ENCODE measurements around the gene GBE1. TPM values are rescaled to one million over a fixed set of nuclear protein-coding genes. Genes with fewer than 3 reads are reported as not detected.

The GBE1 gene
- total RNA-seq, 2 donors from 2014 or later = 15.0 to 26.7 TPM

- H3K9me3 ChIP-seq = no peaks in the 10 kb centered on the region
- DNase-seq = no peak
- H3K27ac ChIP-seq = no peak overlapping the region
- intact Hi-C loops (cut with DNase I) = no loop called here
- TF ChIP-seq CTCF (IDR thresholded peaks at IDR 0.05) = no peak
- no peaks in the 10 kb centered on the region for H3K36me3 ChIP-seq
- H3K27me3 ChIP-seq = no peaks in the 10 kb centered on the region
- H3K9ac ChIP-seq (ENCODE audit: low read depth in 2 of 2, low read length in 2 of 2) = no peak overlapping the region
- no peaks in the 10 kb centered on the region for H3K4me1 ChIP-seq
- no peak overlapping the region for H3K4me3 ChIP-seq
Measured at GRCh38 chr3:81558106-81558505, 203.3 kb downstream of the GBE1 start.

DNA sequence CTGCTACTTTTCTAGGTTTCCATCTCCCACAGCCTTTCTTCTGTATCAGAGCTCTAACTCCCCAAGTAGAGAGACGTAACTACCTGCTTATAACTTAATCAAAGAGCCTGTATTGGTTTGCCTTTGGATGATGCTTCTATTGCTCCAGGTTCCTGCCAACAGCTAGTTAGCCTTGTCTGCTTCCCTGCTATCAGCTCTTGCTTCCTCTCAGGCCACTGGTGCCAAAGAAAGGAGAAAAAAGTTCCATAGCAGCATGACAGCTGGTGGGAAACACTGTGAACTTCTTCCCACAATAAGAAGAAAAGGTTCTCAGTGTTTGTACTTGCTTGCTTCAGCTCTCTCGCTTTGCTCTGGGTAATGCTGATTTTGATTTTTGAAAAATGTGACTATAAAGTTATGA is 206.6 kb downstream of the GBE1 start:
- Histone ChIP-seq H3K36me3 (no peaks in the 10 kb centered on the region), H3K27ac (no peak overlapping the region), H3K4me3 (no peak overlapping the region), H3K9me3 (no peaks in the 10 kb centered on the region), H3K9ac (ENCODE audit: low read depth in 2 of 2, low read length in 2 of 2) (no peak overlapping the region), H3K4me1 (no peaks in the 10 kb centered on the region), H3K27me3 (no peaks in the 10 kb centered on the region)
- no peak for DNase-seq
- no peak for TF ChIP-seq CTCF (IDR thresholded peaks at IDR 0.05)
- intact Hi-C loops (cut with DNase I) = no loop called here

- no peaks in the 10 kb centered on the region for H3K27me3 ChIP-seq
- TF ChIP-seq CTCF (IDR thresholded peaks at IDR 0.05) = no peak
- H3K27ac ChIP-seq = no peak overlapping the region
- intact Hi-C loops (cut with DNase I) = no loop called here
- H3K9ac ChIP-seq (ENCODE audit: low read depth in 2 of 2, low read length in 2 of 2) = no peak overlapping the region
- DNase-seq = no peak
- H3K4me1 ChIP-seq = no peaks in the 10 kb centered on the region
- H3K4me3 ChIP-seq = no peak overlapping the region
- H3K9me3 ChIP-seq = no peaks in the 10 kb centered on the region
- H3K36me3 ChIP-seq = no peaks in the 10 kb centered on the region
Measured at GRCh38 chr3:81554388-81554787, 207.1 kb downstream of the GBE1 start.

DNA sequence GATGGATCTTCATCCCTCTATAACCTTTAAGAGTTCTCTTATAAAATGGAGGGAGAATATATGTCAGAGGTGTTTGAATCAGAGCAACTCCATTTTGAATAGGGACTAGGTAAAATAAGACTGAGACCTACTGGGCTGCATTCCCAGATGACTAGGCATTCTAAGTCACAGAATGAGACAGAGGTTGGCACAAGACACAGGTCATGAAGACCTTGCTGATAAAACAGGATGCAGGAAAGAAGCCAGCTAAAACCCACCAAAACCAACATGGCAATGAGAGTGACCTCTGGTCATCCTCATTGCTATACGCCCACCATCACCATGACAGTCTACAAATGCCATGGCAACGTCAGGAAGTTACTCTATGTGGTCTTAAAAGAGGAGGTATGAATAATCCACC is 211.0 kb downstream of the GBE1 start:
- intact Hi-C loops (cut with DNase I) = no loop called here
- Histone ChIP-seq H3K27me3 (no peaks in the 10 kb centered on the region), H3K4me1 (no peaks in the 10 kb centered on the region), H3K27ac (no peak overlapping the region), H3K9ac (ENCODE audit: low read depth in 2 of 2, low read length in 2 of 2) (no peak overlapping the region), H3K9me3 (no peaks in the 10 kb centered on the region), H3K4me3 (no peak overlapping the region), H3K36me3 (no peaks in the 10 kb centered on the region)
- no peak for TF ChIP-seq CTCF (IDR thresholded peaks at IDR 0.05)
- DNase-seq = no peak

DNA sequence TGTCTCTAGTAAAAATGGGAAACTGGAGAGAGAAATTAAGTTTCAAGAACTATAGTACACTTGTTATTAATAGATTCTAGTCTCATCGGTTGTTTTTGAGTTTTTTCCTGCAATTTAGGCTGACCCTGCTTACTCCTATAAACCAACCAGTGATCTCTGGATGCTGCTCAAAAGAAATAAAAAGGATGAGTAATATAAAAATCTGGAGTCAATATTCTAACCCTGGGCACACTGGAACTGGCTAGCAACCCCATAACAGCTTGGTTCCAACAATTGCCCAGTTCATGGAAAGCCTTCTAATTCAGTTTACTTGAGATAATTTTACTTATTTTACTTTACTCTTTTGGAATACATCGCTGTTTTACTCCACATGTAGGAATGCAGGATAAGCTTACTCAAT is 211.6 kb downstream of the GBE1 start:
- TF ChIP-seq CTCF (IDR thresholded peaks at IDR 0.05) = no peak

DNA sequence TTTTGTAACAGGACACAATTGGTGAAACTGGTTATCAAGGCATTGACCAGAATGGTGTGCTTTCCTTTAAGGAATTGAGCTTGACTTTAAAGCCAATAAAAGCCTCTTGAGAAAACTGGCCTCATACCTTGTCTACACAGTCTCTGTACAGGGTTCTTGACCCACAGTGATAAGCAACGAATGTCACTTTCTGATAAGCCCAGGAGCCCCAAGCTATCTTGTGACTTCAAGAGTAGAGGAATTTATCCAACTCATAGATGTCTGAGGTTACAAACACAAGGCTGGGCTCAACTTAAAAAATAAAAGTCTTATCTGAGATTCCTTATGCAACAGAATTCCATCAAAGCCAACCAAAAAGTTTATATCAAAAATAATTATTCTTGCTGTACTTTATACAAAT is 212.1 kb downstream of the GBE1 start:
- no peak overlapping the region for H3K4me3 ChIP-seq
- no peaks in the 10 kb centered on the region for H3K36me3 ChIP-seq
- intact Hi-C loops (cut with DNase I) = no loop called here
- TF ChIP-seq CTCF (IDR thresholded peaks at IDR 0.05) = no peak
- no peaks in the 10 kb centered on the region for H3K27me3 ChIP-seq
- no peaks in the 10 kb centered on the region for H3K9me3 ChIP-seq
- H3K27ac ChIP-seq = no peak overlapping the region
- no peak for DNase-seq
- no peak overlapping the region for H3K9ac ChIP-seq (ENCODE audit: low read depth in 2 of 2, low read length in 2 of 2)
- H3K4me1 ChIP-seq = no peaks in the 10 kb centered on the region

More for the DNA sequence above, 211.6 kb downstream of the GBE1 start:
- no peaks in the 10 kb centered on the region for H3K9me3 ChIP-seq
- no peak overlapping the region for H3K4me3 ChIP-seq
- H3K36me3 ChIP-seq = no peaks in the 10 kb centered on the region
- intact Hi-C loops (cut with DNase I) = no loop called here
- H3K27me3 ChIP-seq = no peaks in the 10 kb centered on the region
- no peak for DNase-seq
- H3K9ac ChIP-seq (ENCODE audit: low read depth in 2 of 2, low read length in 2 of 2) = no peak overlapping the region
- no peak overlapping the region for H3K27ac ChIP-seq
- no peaks in the 10 kb centered on the region for H3K4me1 ChIP-seq
